Stimulated activated CD8-positive, alpha-beta memory T cell treated with anti-CD3 and anti-CD28 coated beads, Interleukin-4, amount 100 ng/mL, for 4 hours (primary cell): ENCODE data around the gene ETNK2.

Source experiments
- DNase-seq, 2 donors: peaks; one replicate each; pipeline ENCODE4 v3.0.0-alpha.2; 2020; ENCODE audit warnings: low read depth in 2 of 2, low spot score in 1 of 2

Gene ETNK2

DNA sequence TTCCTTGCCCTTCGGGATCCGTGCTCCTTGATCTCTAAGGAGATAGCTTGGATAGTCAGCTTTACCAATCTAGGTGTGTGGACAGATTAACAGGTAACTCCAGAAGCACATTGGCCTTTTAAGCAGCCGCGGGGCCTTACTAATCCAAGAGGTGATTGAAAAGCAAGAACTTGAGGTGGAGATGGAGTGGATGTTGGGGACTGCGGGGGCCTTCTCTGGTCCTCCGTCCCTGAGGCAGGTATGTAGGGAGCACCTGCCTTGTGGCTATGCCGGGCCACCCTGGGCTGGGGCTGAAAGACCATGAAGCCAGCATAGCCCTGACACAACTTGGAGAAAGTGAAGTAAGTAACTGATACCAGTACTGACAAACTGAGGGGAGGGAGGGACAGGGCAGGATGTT, 68.4 kb downstream of the ETNK2 start:
- DNase-seq = no peak

DNA sequence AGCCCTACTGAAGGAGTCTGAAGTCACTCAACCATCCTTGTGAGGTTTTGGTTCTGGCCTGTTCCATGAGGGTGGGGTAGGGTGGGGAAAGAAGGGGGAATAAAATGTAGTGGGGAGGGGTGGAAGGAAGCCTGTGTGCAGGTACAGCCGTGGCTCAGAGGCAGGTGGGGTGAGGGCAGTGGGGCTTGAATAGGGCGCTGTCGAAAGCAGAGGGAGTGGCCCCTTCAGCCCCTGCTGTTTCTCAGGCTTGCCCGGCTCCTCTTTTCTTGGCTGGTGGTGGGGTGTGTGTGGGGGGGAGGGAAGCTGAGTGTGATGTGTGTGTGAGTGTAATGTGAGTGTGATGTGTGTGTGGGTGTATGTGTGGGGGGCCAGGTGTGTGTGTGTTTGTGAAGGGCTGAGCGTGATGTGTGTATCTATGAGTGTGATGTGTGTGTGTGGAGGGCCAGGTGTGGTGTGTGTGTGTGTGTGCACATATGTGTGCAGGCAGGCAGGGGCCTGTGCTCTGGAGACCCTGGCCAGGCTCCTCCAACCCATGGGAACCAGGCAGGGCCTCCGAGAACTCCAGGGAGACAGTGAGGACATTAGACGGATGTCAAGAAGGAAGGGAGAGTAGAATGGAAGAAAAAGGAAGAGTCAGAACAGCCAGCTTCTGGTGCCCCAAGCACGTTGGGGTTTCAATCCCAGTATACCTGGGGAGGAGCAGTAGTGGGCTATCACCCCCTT, 69.9 kb downstream of the ETNK2 start:
- DNase-seq = no peak

DNA sequence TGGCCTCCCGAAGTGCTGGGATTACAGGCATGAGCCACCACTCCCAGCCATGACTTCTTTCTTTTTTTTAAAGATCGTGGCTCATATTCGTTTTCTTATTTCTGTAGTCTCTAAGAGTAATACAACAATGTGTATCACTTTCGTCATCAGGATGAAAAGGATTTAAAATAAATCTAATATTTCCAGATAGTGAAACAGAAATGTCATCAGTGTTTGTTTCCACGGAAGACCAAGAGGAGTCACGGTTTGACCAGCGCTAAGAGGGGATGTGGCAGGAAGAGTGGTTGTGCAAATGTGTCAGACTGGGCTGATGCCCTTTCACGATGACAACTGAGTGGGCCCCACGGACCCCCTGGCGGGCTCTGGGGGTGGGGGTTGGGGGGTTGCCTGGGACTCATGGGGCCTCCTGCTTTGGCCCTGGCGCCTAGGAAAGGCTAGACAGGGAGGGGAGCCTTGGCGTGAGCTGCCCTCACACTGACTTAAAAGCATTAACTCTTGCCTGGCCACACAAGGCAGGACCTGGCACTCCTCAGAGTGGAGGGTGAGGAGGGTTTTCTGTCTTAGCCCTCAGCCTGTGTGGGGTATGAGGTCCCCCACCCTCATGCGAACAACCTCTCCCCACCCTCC, 70.6 kb downstream of the ETNK2 start:
- no peak for DNase-seq
